ENCODE measurements around the gene CD58. TPM values are rescaled to one million over a fixed set of nuclear protein-coding genes. Genes with fewer than 3 reads are reported as not detected.

Gene CD58
- total and polyA plus RNA-seq, 4 experiments from 2014 or later: 25.2 to 61.3 (median 44.5) TPM

DNA sequence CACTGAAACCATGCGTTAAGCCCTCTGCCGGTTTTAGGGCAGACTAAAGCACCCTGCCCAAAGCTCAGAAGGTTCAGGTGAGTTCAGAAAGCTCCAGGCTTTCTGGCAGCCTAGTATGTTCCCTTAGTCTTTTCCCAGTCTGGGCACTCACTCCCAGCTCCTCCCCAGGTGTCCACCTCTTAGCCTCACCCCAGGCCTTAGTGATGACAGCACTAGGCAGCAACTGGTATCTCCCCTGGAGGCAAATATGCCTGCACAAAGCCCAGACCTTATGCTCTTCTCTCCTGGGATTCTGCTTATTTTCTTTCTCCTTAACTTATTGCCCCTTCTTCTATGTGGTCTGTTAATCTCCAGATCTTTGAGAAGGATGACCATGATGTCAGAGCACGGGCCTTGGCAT is 80.2 kb downstream of the CD58 start:
- Histone ChIP-seq H3K4me1 (ENCODE audit: insufficient read depth, low read length) (no peaks in the 10 kb centered on the region), H3K36me3 (ENCODE audit: insufficient read depth, low read length) (no peaks in the 10 kb centered on the region), H3K4me3 (ENCODE audit: low read length in 2 of 2) (no peak overlapping the region), H3K9me3 (ENCODE audit: control insufficient read depth in 1 of 2, low read length in 2 of 2) (no peaks in the 10 kb centered on the region), H3K27ac (ENCODE audit: low read depth, low read length) (no peak overlapping the region), H3K27me3 (ENCODE audit: insufficient read depth, low read length) (no peaks in the 10 kb centered on the region)
- no peak overlapping the region for H3K27ac Mint-ChIP-seq
- peaks cover 0 to 4% (median 0%) of the 10 kb centered on the region in 4 donors for H3K4me1 Mint-ChIP-seq
- no peaks in the 10 kb centered on the region for H3K36me3 Mint-ChIP-seq
- H3K9me3 Mint-ChIP-seq: peaks cover 0 to 1% (median 0%) of the 10 kb centered on the region in 8 donors
- no peak for DNase-seq
- CTCF ChIA-PET (ENCODE audit: partially characterized antibody): interaction anchor here (2.6 to 10.0 kb wide), 2 partner anchors 10 to 351 kb away, joined by 19 to 193 read pairs; no protein-coding TSS in a partner anchor
- no peak overlapping the region for H3K4me3 Mint-ChIP-seq
- no peaks in the 10 kb centered on the region for H3K27me3 Mint-ChIP-seq
- intact Hi-C loops (cut with micrococcal nuclease): no loop called here
- POLR2A ChIA-PET (ENCODE audit: partially characterized antibody): interaction anchor here (1.0 kb wide), 1 partner anchor 351 kb away, joined by 3 read pairs; no protein-coding TSS in a partner anchor

DNA sequence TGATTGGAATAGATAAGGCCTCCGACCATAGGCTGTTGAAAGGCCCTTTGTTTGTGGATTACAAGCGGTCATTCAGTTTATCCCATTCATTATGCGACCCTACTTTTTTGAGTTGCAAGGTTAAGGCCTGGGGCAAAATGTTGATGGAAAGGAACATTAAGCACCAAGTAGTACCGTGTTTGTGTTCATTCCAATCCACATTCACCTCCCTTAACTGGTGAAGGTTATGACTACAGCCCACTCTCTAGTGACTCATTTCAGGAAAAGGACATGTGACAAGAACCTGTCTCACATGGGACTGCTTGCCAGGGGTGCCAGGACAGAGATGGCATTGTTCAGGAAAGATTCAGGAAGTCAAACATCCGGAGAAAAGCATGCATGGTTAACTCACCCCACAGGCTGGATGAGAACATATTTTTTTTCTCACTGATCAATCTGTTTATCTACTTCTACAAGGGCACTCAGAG is 81.6 kb downstream of the CD58 start:
- ChIA-PET CTCF (ENCODE audit: partially characterized antibody) (interaction anchor here (2.6 to 10.0 kb wide), 2 partner anchors 11 to 350 kb away, joined by 19 to 193 read pairs; no protein-coding TSS in a partner anchor), POLR2A (ENCODE audit: partially characterized antibody) (interaction anchor here (1.0 kb wide), 1 partner anchor 350 kb away, joined by 3 read pairs; no protein-coding TSS in a partner anchor)
- H3K27me3 ChIP-seq (ENCODE audit: insufficient read depth, low read length): no peaks in the 10 kb centered on the region
- peaks cover 0 to 2% (median 0%) of the 10 kb centered on the region in 4 donors for H3K4me1 Mint-ChIP-seq
- DNase-seq: no peak
- no peak overlapping the region for H3K4me3 Mint-ChIP-seq
- no peaks in the 10 kb centered on the region for H3K9me3 ChIP-seq (ENCODE audit: control insufficient read depth in 1 of 2, low read length in 2 of 2)
- H3K36me3 ChIP-seq (ENCODE audit: insufficient read depth, low read length): no peaks in the 10 kb centered on the region
- H3K36me3 Mint-ChIP-seq: no peaks in the 10 kb centered on the region
- H3K27ac ChIP-seq (ENCODE audit: low read depth, low read length): no peak overlapping the region
- no peaks in the 10 kb centered on the region for H3K27me3 Mint-ChIP-seq
- H3K4me1 ChIP-seq (ENCODE audit: insufficient read depth, low read length): no peaks in the 10 kb centered on the region
- no peaks in the 10 kb centered on the region for H3K9me3 Mint-ChIP-seq
- H3K27ac Mint-ChIP-seq: no peak overlapping the region
- H3K4me3 ChIP-seq (ENCODE audit: low read length in 2 of 2): no peak overlapping the region
- intact Hi-C loops (cut with micrococcal nuclease): no loop called here

DNA sequence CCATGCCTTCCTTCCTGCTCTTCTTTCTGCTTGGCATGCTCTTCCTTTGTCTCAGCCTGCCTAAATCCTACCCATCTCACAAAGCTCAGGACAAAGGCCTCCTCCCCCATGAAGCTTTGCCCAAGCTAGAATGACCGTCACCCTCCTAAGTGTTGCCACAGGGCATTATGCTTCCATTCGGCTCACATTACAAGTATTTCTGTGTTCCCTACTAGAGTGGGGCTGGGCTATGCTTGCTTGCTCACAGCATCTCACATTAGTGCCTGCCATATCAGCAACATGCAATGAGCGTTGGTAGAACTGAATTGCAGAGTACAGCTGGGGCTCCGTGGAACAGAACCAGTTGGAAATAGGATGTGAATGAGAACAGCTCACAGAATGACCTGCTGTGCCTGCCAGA is 82.8 kb downstream of the CD58 start:
- Mint-ChIP-seq H3K27me3 (no peaks in the 10 kb centered on the region), H3K4me1 (peaks cover 0 to 2% (median 0%) of the 10 kb centered on the region in 4 donors), H3K4me3 (no peak overlapping the region), H3K9me3 (no peaks in the 10 kb centered on the region), H3K27ac (no peak overlapping the region), H3K36me3 (no peaks in the 10 kb centered on the region)
- H3K4me3 ChIP-seq (ENCODE audit: low read length in 2 of 2): no peak overlapping the region
- H3K36me3 ChIP-seq (ENCODE audit: insufficient read depth, low read length): no peaks in the 10 kb centered on the region
- intact Hi-C loops (cut with micrococcal nuclease): no loop called here
- H3K9me3 ChIP-seq (ENCODE audit: control insufficient read depth in 1 of 2, low read length in 2 of 2): no peaks in the 10 kb centered on the region
- ChIA-PET CTCF (ENCODE audit: partially characterized antibody) (interaction anchor here (7.0 to 10.0 kb wide), 3 partner anchors 12 to 343 kb away, joined by 153 to 463 read pairs (median 193); no protein-coding TSS in a partner anchor), POLR2A (ENCODE audit: partially characterized antibody) (interaction anchor here (1.2 kb wide), 1 partner anchor 11 kb away, joined by 4 read pairs; no protein-coding TSS in a partner anchor)
- H3K4me1 ChIP-seq (ENCODE audit: insufficient read depth, low read length): no peaks in the 10 kb centered on the region
- no peak overlapping the region for H3K27ac ChIP-seq (ENCODE audit: low read depth, low read length)
- no peaks in the 10 kb centered on the region for H3K27me3 ChIP-seq (ENCODE audit: insufficient read depth, low read length)
- no peak for DNase-seq

DNA sequence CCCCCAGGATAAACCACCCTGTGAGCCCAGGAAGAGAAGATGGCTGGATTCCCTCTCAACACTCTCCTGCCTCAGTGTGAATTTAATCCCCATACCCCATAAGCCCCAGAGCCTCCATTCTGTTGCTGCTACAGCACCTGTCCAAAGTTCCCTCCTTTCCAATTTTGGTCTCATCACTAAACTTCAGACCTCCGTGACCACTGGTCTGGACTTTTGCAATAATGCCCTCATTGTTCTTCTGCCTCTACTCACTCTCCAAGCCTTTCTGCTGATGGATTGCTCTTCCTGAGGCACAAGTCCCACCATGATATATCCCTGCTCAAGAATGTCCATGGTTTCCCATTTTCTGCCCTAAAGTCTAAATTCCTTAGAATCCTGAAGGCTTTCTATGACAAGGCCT is 83.2 kb downstream of the CD58 start:
- Mint-ChIP-seq H3K4me3 (no peak overlapping the region), H3K36me3 (no peaks in the 10 kb centered on the region), H3K27me3 (no peaks in the 10 kb centered on the region), H3K9me3 (no peaks in the 10 kb centered on the region), H3K27ac (peak overlapping the region in 2 of 7 donors; percentile 6 to 50), H3K4me1 (peaks cover 0 to 2% (median 0%) of the 10 kb centered on the region in 4 donors)
- ChIA-PET POLR2A (ENCODE audit: partially characterized antibody) (interaction anchor here (1.2 kb wide), 1 partner anchor 11 kb away, joined by 4 read pairs; no protein-coding TSS in a partner anchor), CTCF (ENCODE audit: partially characterized antibody) (interaction anchor here (3.7 to 10.0 kb wide), 4 partner anchors 13 to 342 kb away, joined by 27 to 463 read pairs (median 173); no protein-coding TSS in a partner anchor)
- no peaks in the 10 kb centered on the region for H3K27me3 ChIP-seq (ENCODE audit: insufficient read depth, low read length)
- no peak overlapping the region for H3K4me3 ChIP-seq (ENCODE audit: low read length in 2 of 2)
- no peaks in the 10 kb centered on the region for H3K4me1 ChIP-seq (ENCODE audit: insufficient read depth, low read length)
- intact Hi-C loops (cut with micrococcal nuclease): no loop called here
- H3K9me3 ChIP-seq (ENCODE audit: control insufficient read depth in 1 of 2, low read length in 2 of 2): no peaks in the 10 kb centered on the region
- H3K36me3 ChIP-seq (ENCODE audit: insufficient read depth, low read length): no peaks in the 10 kb centered on the region
- no peak overlapping the region for H3K27ac ChIP-seq (ENCODE audit: low read depth, low read length)
- DNase-seq: no peak

DNA sequence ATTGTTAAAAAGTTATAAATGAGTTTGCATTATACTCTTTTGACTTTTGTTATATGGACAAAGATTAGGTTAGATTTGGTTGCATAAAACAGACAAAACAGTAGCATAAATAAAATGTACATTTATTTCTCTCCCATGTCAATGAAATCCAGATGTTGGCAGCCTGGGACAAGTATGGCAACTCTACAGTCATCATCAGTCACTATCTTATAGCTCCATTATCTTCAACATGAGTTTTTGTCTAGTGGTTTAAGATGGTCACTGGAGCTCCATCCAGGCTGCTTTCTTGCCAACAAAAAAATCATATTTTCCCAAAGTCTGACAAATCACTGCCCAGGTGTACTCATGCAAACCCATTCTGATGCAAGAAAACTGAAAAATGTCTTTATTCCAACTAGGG is 83.8 kb downstream of the CD58 start:
- intact Hi-C loops (cut with micrococcal nuclease): no loop called here
- Mint-ChIP-seq H3K27ac (no peak overlapping the region), H3K27me3 (no peaks in the 10 kb centered on the region), H3K4me3 (no peak overlapping the region), H3K4me1 (peaks cover 0 to 2% (median 0%) of the 10 kb centered on the region in 4 donors), H3K36me3 (no peaks in the 10 kb centered on the region), H3K9me3 (no peaks in the 10 kb centered on the region)
- Histone ChIP-seq H3K4me3 (ENCODE audit: low read length in 2 of 2) (no peak overlapping the region), H3K27ac (ENCODE audit: low read depth, low read length) (no peak overlapping the region), H3K36me3 (ENCODE audit: insufficient read depth, low read length) (no peaks in the 10 kb centered on the region), H3K27me3 (ENCODE audit: insufficient read depth, low read length) (no peaks in the 10 kb centered on the region), H3K4me1 (ENCODE audit: insufficient read depth, low read length) (no peaks in the 10 kb centered on the region), H3K9me3 (ENCODE audit: control insufficient read depth in 1 of 2, low read length in 2 of 2) (no peaks in the 10 kb centered on the region)
- POLR2A ChIA-PET (ENCODE audit: partially characterized antibody): no interaction called here
- DNase-seq: no peak
- CTCF ChIA-PET (ENCODE audit: partially characterized antibody): interaction anchor here (0.9 to 10.0 kb wide), 5 partner anchors 10 to 342 kb away, joined by 3 to 463 read pairs (median 153); no protein-coding TSS in a partner anchor

DNA sequence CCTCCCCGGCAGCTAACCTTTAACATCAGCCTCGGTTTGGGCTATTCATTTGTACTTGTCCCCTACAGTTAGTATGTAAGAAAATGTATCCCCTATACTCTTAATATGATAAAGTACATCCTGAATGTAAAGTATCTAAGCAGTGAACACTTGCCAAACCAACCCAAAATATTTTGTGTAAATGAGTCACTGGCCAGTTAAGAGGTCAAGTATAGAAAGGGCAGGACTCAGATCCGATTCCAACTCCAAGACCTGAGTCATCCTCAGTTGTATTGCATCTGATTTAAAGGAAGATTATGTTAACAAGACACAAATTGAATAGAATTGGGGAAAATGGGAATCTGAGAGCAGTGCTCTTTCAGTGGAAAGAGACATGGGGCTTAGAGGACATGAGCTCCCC is 84.4 kb downstream of the CD58 start:
- CTCF ChIA-PET (ENCODE audit: partially characterized antibody): interaction anchor here (0.9 to 10.0 kb wide), 33 partner anchors 7 to 570 kb away, joined by 3 to 463 read pairs (median 6); no protein-coding TSS in a partner anchor
- Mint-ChIP-seq H3K36me3 (no peaks in the 10 kb centered on the region), H3K4me1 (peaks cover 0 to 2% (median 0%) of the 10 kb centered on the region in 4 donors), H3K27me3 (no peaks in the 10 kb centered on the region), H3K4me3 (no peak overlapping the region), H3K27ac (peak overlapping the region in 1 of 7 donors; percentile 62), H3K9me3 (no peaks in the 10 kb centered on the region)
- Histone ChIP-seq H3K27ac (ENCODE audit: low read depth, low read length) (no peak overlapping the region), H3K36me3 (ENCODE audit: insufficient read depth, low read length) (no peaks in the 10 kb centered on the region), H3K27me3 (ENCODE audit: insufficient read depth, low read length) (no peaks in the 10 kb centered on the region), H3K4me1 (ENCODE audit: insufficient read depth, low read length) (no peaks in the 10 kb centered on the region), H3K9me3 (ENCODE audit: control insufficient read depth in 1 of 2, low read length in 2 of 2) (no peaks in the 10 kb centered on the region), H3K4me3 (ENCODE audit: low read length in 2 of 2) (no peak overlapping the region)
- DNase-seq: no peak
- intact Hi-C loops (cut with micrococcal nuclease): no loop called here
- POLR2A ChIA-PET (ENCODE audit: partially characterized antibody): interaction anchor here (2.9 kb wide), 1 partner anchor 347 kb away, joined by 28 read pairs; no protein-coding TSS in a partner anchor

DNA sequence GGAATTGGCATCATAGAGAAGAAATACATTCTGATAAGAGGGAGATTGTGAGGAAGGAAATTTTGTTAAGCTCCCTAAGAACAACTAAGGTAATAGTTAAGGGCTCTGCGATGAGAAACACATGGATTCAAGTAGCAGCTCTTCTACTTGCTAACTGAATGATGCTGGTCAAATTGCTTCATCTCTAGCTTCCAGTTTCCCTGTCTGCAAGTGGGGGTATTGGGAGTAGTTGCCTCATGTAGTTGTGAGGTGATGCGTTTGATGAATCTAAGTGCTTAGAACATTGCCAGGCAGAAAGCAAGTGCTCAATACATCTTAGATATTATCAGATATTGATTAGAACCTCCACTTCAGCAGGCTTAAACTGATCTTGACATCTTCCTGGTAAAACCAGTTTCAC is 84.8 kb downstream of the CD58 start:
- Histone ChIP-seq H3K36me3 (ENCODE audit: insufficient read depth, low read length) (no peaks in the 10 kb centered on the region), H3K4me1 (ENCODE audit: insufficient read depth, low read length) (no peaks in the 10 kb centered on the region), H3K4me3 (ENCODE audit: low read length in 2 of 2) (no peak overlapping the region), H3K9me3 (ENCODE audit: control insufficient read depth in 1 of 2, low read length in 2 of 2) (no peaks in the 10 kb centered on the region), H3K27ac (ENCODE audit: low read depth, low read length) (no peak overlapping the region), H3K27me3 (ENCODE audit: insufficient read depth, low read length) (no peaks in the 10 kb centered on the region)
- Mint-ChIP-seq H3K36me3 (no peaks in the 10 kb centered on the region), H3K9me3 (no peaks in the 10 kb centered on the region), H3K4me1 (peaks cover 0 to 2% (median 0%) of the 10 kb centered on the region in 4 donors), H3K4me3 (no peak overlapping the region), H3K27me3 (no peaks in the 10 kb centered on the region), H3K27ac (no peak overlapping the region)
- ChIA-PET CTCF (ENCODE audit: partially characterized antibody) (interaction anchor here (0.6 to 10.0 kb wide), 66 partner anchors 8 to 586 kb away, joined by 3 to 463 read pairs (median 6); partner anchors contain the start of genes ATP1A1 and CD58), POLR2A (ENCODE audit: partially characterized antibody) (interaction anchor here (0.5 to 2.9 kb wide), 6 partner anchors 7 to 347 kb away, joined by 3 to 28 read pairs (median 4); partner anchors contain the start of gene CD2)
- intact Hi-C loops (cut with micrococcal nuclease): loop anchor here (1.0 kb wide), 4 partner anchors 125 to 347 kb away; no protein-coding TSS in a partner anchor
- DNase-seq: no peak

Measured in CD4-positive, alpha-beta memory T cell (primary cell).